K562 (cell line): Measurements from ENCODE around the gene SPACA9. TPM values are rescaled to one million over a fixed set of nuclear protein-coding genes. Genes with fewer than 3 reads are reported as not detected.
A peak's percentile ranks its signal among the peaks of the same experiment; 100 is the strongest.

Experiments
- ATF1 ChIP-seq, 2 experiments: fragments of 450-650 bp in 1 of 2; IDR thresholded peaks; 2 replicates each; pipeline ENCODE4 v1.6.1; 2016; ENCODE audit warnings: missing compliant biosample characterization in 1 of 2, missing genetic modification characterization in 1 of 2
- CBFA2T2 ChIP-seq: fragments of 450-650 bp; conservative IDR thresholded peaks from 2 replicates; pipeline ENCODE4 v1.6.1; 2017; ENCODE audit warnings: mild to moderate bottlenecking
- CBX2 ChIP-seq: fragments of 200-600 bp; sonication (generic); IDR thresholded peaks from one replicate; pipeline ENCODE4 v1.6.1; 2012; ENCODE audit warnings: mild to moderate bottlenecking, low read length, inconsistent platforms; ENCODE audit not compliant: insufficient read depth, poor library complexity, severe bottlenecking
- CREM ChIP-seq: IDR thresholded peaks from 2 replicates; pipeline ENCODE4 v1.6.1; 2014; ENCODE audit warnings: antibody characterized with exemption, low read depth
- ETV5 ChIP-seq: sonication (generic); formaldehyde crosslinking; IDR thresholded peaks from 2 replicates; pipeline ENCODE4 v1.4.0; 2020; ENCODE audit warnings: low read depth, mild to moderate bottlenecking, missing genetic modification reagents
- FOXJ3 ChIP-seq: sonication (generic); formaldehyde crosslinking; IDR thresholded peaks from 2 replicates; pipeline ENCODE4 v1.4.0; 2020; ENCODE audit warnings: mild to moderate bottlenecking, missing genetic modification reagents
- GABPB1 ChIP-seq: sonication (generic); formaldehyde crosslinking; IDR thresholded peaks from 2 replicates; pipeline ENCODE4 v1.8.0; 2022; ENCODE audit warnings: mild to moderate bottlenecking, missing genetic modification reagents
- HOXB6 ChIP-seq: fragments of 250-450 bp; sonication (Bioruptor Pico); IDR thresholded peaks from 2 replicates; pipeline ENCODE4 v1.5.1; 2022; ENCODE audit warnings: mild to moderate bottlenecking, borderline replicate concordance
- MCM2 ChIP-seq: fragments of 450-650 bp; IDR thresholded peaks from 2 replicates; pipeline ENCODE4 v1.6.1; 2017; ENCODE audit warnings: low read depth, mild to moderate bottlenecking
- MED1 ChIP-seq: sonication (generic); formaldehyde crosslinking; IDR thresholded peaks from 2 replicates; pipeline ENCODE4 v1.8.1; 2023; ENCODE audit warnings: missing genetic modification reagents, borderline replicate concordance
- MLX ChIP-seq, 2 experiments: fragments of 450-650 bp in 1 of 2; sonication (generic) in 1 of 2; formaldehyde crosslinking; conservative IDR thresholded peaks; 2 replicates each; pipeline versions ENCODE4 v1.4.0 to v1.8.1; 2020 to 2022; ENCODE audit warnings: mild to moderate bottlenecking in 1 of 2, missing genetic modification reagents in 1 of 2
- POU5F1 ChIP-seq: fragments of 150-350 bp; IDR thresholded peaks from 2 replicates; pipeline ENCODE4 v1.6.1; 2014; ENCODE audit warnings: borderline replicate concordance, low read length, low read depth, mild to moderate bottlenecking; ENCODE audit not compliant: partially characterized antibody
- RAD21 ChIP-seq, 2 experiments: fragments of 250-450 bp in 1 of 2; fragments of 450-650 bp in 1 of 2; sonication (Bioruptor Pico) in 1 of 2; formaldehyde crosslinking in 1 of 2; IDR thresholded peaks in 1 of 2; conservative IDR thresholded peaks in 1 of 2; 2 replicates each; pipeline versions ENCODE4 v1.4.0 to v1.8.0; 2020 to 2022; ENCODE audit warnings: mild to moderate bottlenecking in 2 of 2, moderate library complexity in 1 of 2
- SAP30 ChIP-seq: fragments of 200-600 bp; sonication (generic); IDR thresholded peaks from 2 replicates; pipeline ENCODE4 v1.6.1; 2012; ENCODE audit warnings: borderline replicate concordance, low read depth, mild to moderate bottlenecking, moderate library complexity, low read length, control low read depth, inconsistent platforms; ENCODE audit not compliant: insufficient read depth, poor library complexity, severe bottlenecking
- SMAD3 ChIP-seq: fragments of 450-650 bp; formaldehyde crosslinking; conservative IDR thresholded peaks from 2 replicates; pipeline ENCODE4 v1.4.0; 2020; ENCODE audit warnings: mild to moderate bottlenecking
- SREBF1 ChIP-seq: fragments of 150-350 bp; IDR thresholded peaks from 2 replicates; pipeline ENCODE4 v1.6.1; 2014; ENCODE audit warnings: antibody characterized with exemption, low read depth, low read length, borderline replicate concordance
- SREBF2 ChIP-seq: sonication (generic); formaldehyde crosslinking; IDR thresholded peaks from 2 replicates; pipeline ENCODE4 v1.4.0; 2020; ENCODE audit warnings: mild to moderate bottlenecking, missing genetic modification reagents
- SRSF3 ChIP-seq: fragments of 200-400 bp; formaldehyde crosslinking; IDR thresholded peaks from 2 replicates; pipeline ENCODE4 v1.6.1; 2016; ENCODE audit warnings: mild to moderate bottlenecking, low read length, moderate library complexity; ENCODE audit not compliant: insufficient read depth
- TOE1 ChIP-seq, 2 experiments: fragments of 450-650 bp in 1 of 2; sonication (generic) in 1 of 2; formaldehyde crosslinking in 1 of 2; IDR thresholded peaks; 2 replicates each; pipeline versions ENCODE4 v1.7.1 to v1.8.0; 2016 to 2022; ENCODE audit warnings: borderline replicate concordance in 2 of 2, mild to moderate bottlenecking in 2 of 2, antibody characterized with exemption in 1 of 2, inconsistent platforms in 1 of 2, low read depth in 1 of 2, missing genetic modification reagents in 1 of 2, moderate library complexity in 1 of 2
- ZNF175 ChIP-seq: fragments of 200-800 bp; sonication (Bioruptor generic); IDR thresholded peaks from 2 replicates; pipeline ENCODE4 v1.6.1; 2016; ENCODE audit warnings: low read depth, mild to moderate bottlenecking, missing genetic modification characterization, missing compliant biosample characterization
- polyA plus RNA-seq, 8 experiments: library from polyadenylated mRNA; depleted of rRNA in 4 of 8; stranded (reverse) in 5 of 8; unstranded in 3 of 8; fragments of >200 nt; fragmentation: Nextera tagmentation in 2 of 8; fragmentation: Illumina TruSeq in 1 of 8; extraction: Ambion mirVana in 2 of 8; extraction: Trizol in 1 of 8; gene quantifications; 2 replicates each; pipeline versions ENCODE4 v1.2.1 to v1.2.3, GENCODE V29; 2011 to 2014; ENCODE audit warnings: inconsistent platforms in 1 of 8, missing spikeins in 1 of 8
- total RNA-seq, 7 experiments: library from RNA; depleted of rRNA in 6 of 7; stranded (reverse); fragments of >200 nt in 6 of 7; fragmentation: Illumina TruSeq in 2 of 7; extraction: Trizol in 2 of 7; gene quantifications; 2 replicates each; pipeline versions ENCODE4 v1.2.1 to v1.2.3, GENCODE V29; 2011 to 2021; ENCODE audit warnings: low replicate concordance in 1 of 7
- TF ChIP-seq, protein P1 (sequence below), 2 experiments: fragments of 250-450 bp in 1 of 2; fragments of 450-650 bp in 1 of 2; sonication (Bioruptor Pico) in 1 of 2; IDR thresholded peaks; 2 replicates each; pipeline versions ENCODE4 v1.6.1 to v1.8.0; 2016 to 2021; ENCODE audit warnings: mild to moderate bottlenecking in 2 of 2, moderate library complexity in 2 of 2, missing compliant biosample characterization in 1 of 2, missing genetic modification characterization in 1 of 2
- TF ChIP-seq, protein P2 (sequence below): sonication (generic); formaldehyde crosslinking; IDR thresholded peaks from 2 replicates; pipeline ENCODE4 v1.8.1; 2023; ENCODE audit warnings: mild to moderate bottlenecking, missing genetic modification reagents

SPACA9 gene
- total and polyA plus RNA-seq, 9 of the 15 experiments (the other 6 are each of a cell fraction or from before 2014, with no cell fraction given) = 0.06 to 0.51 (median 0.36) TPM

DNA sequence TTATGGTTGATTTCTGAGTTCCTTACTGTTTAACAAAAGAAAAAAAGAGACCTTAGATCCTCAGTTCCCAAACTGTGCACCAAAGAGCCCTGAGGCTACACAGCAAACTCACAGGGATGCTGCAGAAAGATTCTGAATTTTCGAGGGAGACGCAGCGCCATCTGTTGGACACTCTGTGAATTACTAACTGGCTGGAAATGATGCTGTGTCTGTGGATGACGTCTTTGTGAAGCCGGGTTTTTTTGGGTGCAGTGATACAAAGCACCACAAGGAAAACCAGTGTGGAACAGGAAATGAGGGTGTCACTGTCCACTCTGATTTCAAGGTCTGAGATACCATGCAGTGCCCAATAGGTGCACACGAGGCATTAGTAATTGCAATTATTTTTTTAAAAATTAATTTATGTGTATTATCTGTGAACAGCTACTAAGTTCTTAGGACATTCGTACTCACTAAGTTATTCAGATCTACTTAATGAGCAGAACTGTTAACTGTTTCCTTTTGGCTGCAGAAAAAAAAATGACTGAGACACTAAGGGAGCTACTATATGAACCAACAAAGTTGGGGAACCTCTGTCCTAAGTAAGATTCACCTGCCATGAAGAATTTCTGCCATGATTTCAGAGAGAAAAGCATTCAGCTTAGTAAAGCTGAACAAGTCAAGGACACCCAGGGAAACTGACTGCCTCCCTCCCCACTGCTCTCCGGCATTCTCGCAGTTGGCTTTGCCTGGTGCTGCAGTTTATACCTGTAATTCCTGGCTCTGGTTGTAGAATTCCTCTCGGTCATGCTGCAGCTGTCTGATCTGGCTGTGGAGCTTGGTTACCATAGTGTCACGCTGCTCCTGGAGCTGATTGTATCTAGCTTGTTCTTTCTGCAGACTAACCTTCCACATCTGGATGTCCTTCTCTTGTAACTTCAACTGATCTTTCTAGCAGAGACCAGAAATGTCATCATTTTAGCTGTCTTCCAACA, 23.4 kb downstream of the SPACA9 start (continued):
- no peak for TF ChIP-seq TOE1 (IDR thresholded peaks at IDR 0.05; ENCODE audit: borderline replicate concordance)
- no peak for TF ChIP-seq TOE1 (CRISPR knock-in tag; IDR thresholded peaks at IDR 0.05; ENCODE audit: borderline replicate concordance, low read depth)
- no peak for TF ChIP-seq ETV5
- TF ChIP-seq SRSF3 = no peak
- TF ChIP-seq CBFA2T2 = no peak
- no peak for TF ChIP-seq MCM2
- TF ChIP-seq MED1 (CRISPR knock-in tag) = no peak
- TF ChIP-seq, protein P1, sequence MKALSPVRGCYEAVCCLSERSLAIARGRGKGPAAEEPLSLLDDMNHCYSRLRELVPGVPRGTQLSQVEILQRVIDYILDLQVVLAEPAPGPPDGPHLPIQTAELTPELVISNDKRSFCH (CRISPR knock-in tag; IDR thresholded peaks at IDR 0.05) = no peak
- TF ChIP-seq, protein P1 (tag; IDR thresholded peaks at IDR 0.05) = no peak
- TF ChIP-seq MLX (CRISPR knock-in tag; conservative IDR thresholded peaks at IDR 0.05) = no peak
- TF ChIP-seq SREBF2 (CRISPR knock-in tag) = no peak
- 0 out of 2 replicates have a peak, but pooled peaks have one; percentile 42 for TF ChIP-seq GABPB1 (CRISPR knock-in tag)
- no peak for TF ChIP-seq SREBF1
- TF ChIP-seq, protein P2, sequence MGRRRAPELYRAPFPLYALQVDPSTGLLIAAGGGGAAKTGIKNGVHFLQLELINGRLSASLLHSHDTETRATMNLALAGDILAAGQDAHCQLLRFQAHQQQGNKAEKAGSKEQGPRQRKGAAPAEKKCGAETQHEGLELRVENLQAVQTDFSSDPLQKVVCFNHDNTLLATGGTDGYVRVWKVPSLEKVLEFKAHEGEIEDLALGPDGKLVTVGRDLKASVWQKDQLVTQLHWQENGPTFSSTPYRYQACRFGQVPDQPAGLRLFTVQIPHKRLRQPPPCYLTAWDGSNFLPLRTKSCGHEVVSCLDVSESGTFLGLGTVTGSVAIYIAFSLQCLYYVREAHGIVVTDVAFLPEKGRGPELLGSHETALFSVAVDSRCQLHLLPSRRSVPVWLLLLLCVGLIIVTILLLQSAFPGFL (CRISPR knock-in tag) = no peak
- TF ChIP-seq SAP30 = no peak
- TF ChIP-seq ATF1 (CRISPR knock-in tag; IDR thresholded peaks at IDR 0.05) = no peak
- TF ChIP-seq ATF1 (tag; IDR thresholded peaks at IDR 0.05) = peak; percentile 75
- no peak for TF ChIP-seq POU5F1
- peak; percentile 37 to 68 for TF ChIP-seq RAD21 (CRISPR knock-in tag; conservative IDR thresholded peaks at IDR 0.05 in 1 of 2, IDR thresholded peaks at IDR 0.05 in 1 of 2)
- TF ChIP-seq SMAD3 (CRISPR knock-in tag) = no peak
- TF ChIP-seq CREM = peak; percentile 85
- TF ChIP-seq FOXJ3 (CRISPR knock-in tag) = no peak
- TF ChIP-seq ZNF175 (CRISPR knock-in tag) = no peak
- TF ChIP-seq HOXB6 (CRISPR knock-in tag) = no peak
- no peak for TF ChIP-seq CBX2
